ENCODE data around the gene HBE1. TPM values are rescaled to one million over a fixed set of nuclear protein-coding genes. Genes with fewer than 3 reads are reported as not detected.

HBE1 gene
- total and polyA plus RNA-seq, 2 of the 8 experiments (the other 6 are each of a cell fraction or from before 2014, with no cell fraction given): 0.39 TPM; not detected in 1

- Histone ChIP-seq H3K23ac (ENCODE audit: insufficient read length) (no peak overlapping the region), H3K18ac (ENCODE audit: extremely low read depth, low read length) (no peak overlapping the region), H2BK20ac (ENCODE audit: low read length) (no peak overlapping the region), H2BK12ac (ENCODE audit: low read depth, low read length) (no peak overlapping the region), H2AK5ac (ENCODE audit: low read depth, low read length) (no peak overlapping the region), H2BK5ac (ENCODE audit: low read depth, low read length) (no peak overlapping the region), H3K14ac (ENCODE audit: insufficient read length) (no peak overlapping the region), H3K36me3 (ENCODE audit: control insufficient read depth in 2 of 4, insufficient read depth in 4 of 4, low read length in 3 of 4) (no peaks in the 10 kb centered on the region), H4K8ac (ENCODE audit: extremely low read depth, insufficient read depth, low read length) (no peak overlapping the region), H3K4ac (replicated peaks; ENCODE audit: insufficient read length, low read depth, low read length) (no peak overlapping the region), H4K20me1 (replicated peaks in 1 of 2; ENCODE audit: control insufficient read depth in 1 of 2, insufficient read depth in 2 of 2, low read length in 2 of 2) (no peaks in the 10 kb centered on the region), H3K56ac (replicated peaks; ENCODE audit: insufficient read length, low read depth, low read length) (no peak overlapping the region), H3K4me1 (replicated peaks in 1 of 4; ENCODE audit: control insufficient read depth in 3 of 4, insufficient read depth in 4 of 4, low read length in 3 of 4) (no peaks in the 10 kb centered on the region), H3K79me2 (ENCODE audit: control insufficient read depth in 1 of 2, insufficient read depth in 2 of 2, low read length in 2 of 2) (no peaks in the 10 kb centered on the region), H3K27me3 (replicated peaks in 1 of 4; ENCODE audit: control insufficient read depth in 3 of 4, extremely low read depth in 1 of 4, insufficient read depth in 3 of 4, low read length in 3 of 4) (no peaks in the 10 kb centered on the region), H2BK15ac (ENCODE audit: low read length) (no peak overlapping the region), H3K4me2 (ENCODE audit: insufficient read depth in 1 of 2, low read depth in 2 of 2, low read length in 2 of 2) (no peak overlapping the region), H4K5ac (ENCODE audit: insufficient read length, low read depth, low read length) (no peak overlapping the region), H2BK120ac (replicated peaks; ENCODE audit: low read depth, low read length) (no peak overlapping the region), H3K79me1 (ENCODE audit: low read depth, low read length) (no peaks in the 10 kb centered on the region), H4K91ac (replicated peaks; ENCODE audit: insufficient read length, low read length) (no peak overlapping the region), H3K27ac (ENCODE audit: low read depth, low read length) (no peak overlapping the region), H3K9me3 (ENCODE audit: insufficient read depth in 2 of 2, low read depth in 1 of 2, low read length in 1 of 2) (no peaks in the 10 kb centered on the region), H2AFZ (ENCODE audit: low read length) (no peak overlapping the region), H3K4me3 (ENCODE audit: extremely low read depth in 1 of 4, insufficient read depth in 2 of 4, low read depth in 3 of 4, low read length in 4 of 4) (no peak overlapping the region), H3K9ac (replicated peaks in 1 of 4; ENCODE audit: extremely low read depth in 1 of 4, low read depth in 3 of 4, low read length in 3 of 4) (no peak overlapping the region), H3K23me2 (ENCODE audit: low read depth, low read length) (no peaks in the 10 kb centered on the region; the same call in 1 of the 2 replicates)
- TF ChIP-seq SIRT6 (IDR thresholded peaks at IDR 0.05; ENCODE audit: low read length): no peak
- TF ChIP-seq CTCF (IDR thresholded peaks at IDR 0.05; ENCODE audit: control extremely low read depth in 1 of 3, insufficient read depth in 1 of 3, low read depth in 1 of 3, low read length in 3 of 3): no peak
- TF ChIP-seq CEBPB (IDR thresholded peaks at IDR 0.05; ENCODE audit: low read depth, low read length): no peak
- TF ChIP-seq SP2 (IDR thresholded peaks at IDR 0.05; ENCODE audit: low read length): no peak
- no peak for TF ChIP-seq SIN3A (conservative IDR thresholded peaks at IDR 0.05 in 1 of 2, IDR thresholded peaks at IDR 0.05 in 1 of 2; ENCODE audit: low read depth in 1 of 2, low read length in 2 of 2)
- no peak for TF ChIP-seq EZH2 (IDR thresholded peaks at IDR 0.05; ENCODE audit: low read depth, low read length, severe bottlenecking)
- no peak for TF ChIP-seq FOSL1 (IDR thresholded peaks at IDR 0.05; ENCODE audit: insufficient read depth, low read depth, low read length)
- CTCF ChIA-PET (ENCODE audit: partially characterized antibody): interaction anchor here (1.2 to 1.6 kb wide), 3 partner anchors 10 to 32 kb away, joined by 3 to 4 read pairs (median 4); no protein-coding TSS in a partner anchor
- FAIRE-seq (no peak), DNase-seq (ENCODE audit: low read depth in 1 of 2, low spot score in 2 of 2) (no peak)
- 82% methylated on average over 1 of the region's 1 CpG; no CpG with 5 or more reads in 1 of the 2 experiments for WGBS, 2 experiments (ENCODE audit: extremely low coverage in 1 of 2, insufficient coverage in 1 of 2, insufficient read length in 1 of 2, insufficient replicate concordance in 2 of 2, low coverage in 1 of 2, low lambda C conversion rate in 2 of 2, missing lambda C conversion rate in 1 of 2)
- POLR2A ChIA-PET (ENCODE audit: partially characterized antibody): no interaction called here
Observed at GRCh38 chr11:5240056-5240455, 29.7 kb downstream of the HBE1 start.

Data from H1 (cell line).